ENCODE results near the gene EIF4G3. TPM values are rescaled to one million over a fixed set of nuclear protein-coding genes. Genes with fewer than 3 reads are reported as not detected.
"Not testable (repeated sequence)": the region's sequence is repeated elsewhere in the genome, so short reads cannot be mapped to it uniquely, and the experiment has no call there.

The EIF4G3 gene
- total RNA-seq, 4 donors from 2014 or later: 28.3 to 55.5 (median 35.5) TPM

DNA sequence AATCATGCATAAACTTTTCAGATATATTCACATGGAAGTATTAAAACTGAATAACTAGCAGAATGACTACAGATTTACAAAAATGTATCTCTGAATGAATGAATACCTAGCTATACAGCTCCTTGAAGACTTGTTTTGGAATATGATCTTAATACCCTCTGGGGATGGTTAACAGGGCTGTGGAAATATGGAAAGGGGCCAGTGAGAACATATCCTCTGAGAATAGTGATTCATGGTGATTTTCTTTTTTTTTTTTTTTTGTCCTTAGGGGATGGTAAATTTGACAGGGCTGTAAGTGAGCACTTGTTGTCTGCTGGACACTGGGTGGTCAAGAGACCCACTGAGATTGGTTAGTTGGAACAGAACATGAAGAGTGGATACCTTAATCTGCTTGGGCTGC, 308.9 kb downstream of the EIF4G3 start:
- Histone ChIP-seq H3K9me3 (no peaks in the 10 kb centered on the region), H3K27ac (no peak overlapping the region), H3K4me1 (no peaks in the 10 kb centered on the region), H3K4me3 (no peak overlapping the region), H3K27me3 (no peaks in the 10 kb centered on the region), H3K36me3 (peaks cover 0 to 26% (median 4%) of the 10 kb centered on the region in 3 donors)
- intact Hi-C loops (cut with DNase I): no loop called here
- no peak for DNase-seq
- TF ChIP-seq, protein P1, sequence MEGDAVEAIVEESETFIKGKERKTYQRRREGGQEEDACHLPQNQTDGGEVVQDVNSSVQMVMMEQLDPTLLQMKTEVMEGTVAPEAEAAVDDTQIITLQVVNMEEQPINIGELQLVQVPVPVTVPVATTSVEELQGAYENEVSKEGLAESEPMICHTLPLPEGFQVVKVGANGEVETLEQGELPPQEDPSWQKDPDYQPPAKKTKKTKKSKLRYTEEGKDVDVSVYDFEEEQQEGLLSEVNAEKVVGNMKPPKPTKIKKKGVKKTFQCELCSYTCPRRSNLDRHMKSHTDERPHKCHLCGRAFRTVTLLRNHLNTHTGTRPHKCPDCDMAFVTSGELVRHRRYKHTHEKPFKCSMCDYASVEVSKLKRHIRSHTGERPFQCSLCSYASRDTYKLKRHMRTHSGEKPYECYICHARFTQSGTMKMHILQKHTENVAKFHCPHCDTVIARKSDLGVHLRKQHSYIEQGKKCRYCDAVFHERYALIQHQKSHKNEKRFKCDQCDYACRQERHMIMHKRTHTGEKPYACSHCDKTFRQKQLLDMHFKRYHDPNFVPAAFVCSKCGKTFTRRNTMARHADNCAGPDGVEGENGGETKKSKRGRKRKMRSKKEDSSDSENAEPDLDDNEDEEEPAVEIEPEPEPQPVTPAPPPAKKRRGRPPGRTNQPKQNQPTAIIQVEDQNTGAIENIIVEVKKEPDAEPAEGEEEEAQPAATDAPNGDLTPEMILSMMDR (IDR thresholded peaks at IDR 0.05): no peak
- no peak for TF ChIP-seq POLR2A (IDR thresholded peaks at IDR 0.05)

DNA sequence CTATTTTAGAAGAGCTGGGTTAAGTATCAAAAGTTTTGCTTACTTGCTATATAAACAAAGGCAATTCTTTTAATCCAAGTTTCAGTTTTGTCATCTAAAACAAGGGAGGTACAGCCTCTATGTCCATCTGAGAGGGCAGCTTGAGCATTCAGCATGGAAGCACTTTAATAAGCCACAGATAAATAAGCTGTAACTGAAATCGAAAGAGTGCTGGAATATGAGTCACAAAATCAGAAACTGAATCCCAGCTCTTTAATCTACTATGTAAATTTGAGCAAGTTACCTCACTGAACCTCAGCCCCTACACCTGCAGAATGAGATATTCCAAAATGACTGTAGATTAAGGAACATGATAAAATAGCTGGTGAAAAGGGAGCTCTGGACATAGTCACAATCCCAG, 309.6 kb downstream of the EIF4G3 start:
- no peaks in the 10 kb centered on the region for H3K9me3 ChIP-seq
- no peaks in the 10 kb centered on the region for H3K27me3 ChIP-seq
- intact Hi-C loops (cut with DNase I): no loop called here
- peaks cover 0 to 34% (median 7%) of the 10 kb centered on the region in 3 donors for H3K36me3 ChIP-seq
- WGBS, 2 donors: 26 to 42% methylated on average over 1 of the region's 1 CpG
- DNase-seq: no peak
- H3K4me3 ChIP-seq: no peak overlapping the region
- H3K4me1 ChIP-seq: no peaks in the 10 kb centered on the region
- TF ChIP-seq, protein P1 (IDR thresholded peaks at IDR 0.05): no peak
- TF ChIP-seq POLR2A (IDR thresholded peaks at IDR 0.05): no peak
- no peak overlapping the region for H3K27ac ChIP-seq

DNA sequence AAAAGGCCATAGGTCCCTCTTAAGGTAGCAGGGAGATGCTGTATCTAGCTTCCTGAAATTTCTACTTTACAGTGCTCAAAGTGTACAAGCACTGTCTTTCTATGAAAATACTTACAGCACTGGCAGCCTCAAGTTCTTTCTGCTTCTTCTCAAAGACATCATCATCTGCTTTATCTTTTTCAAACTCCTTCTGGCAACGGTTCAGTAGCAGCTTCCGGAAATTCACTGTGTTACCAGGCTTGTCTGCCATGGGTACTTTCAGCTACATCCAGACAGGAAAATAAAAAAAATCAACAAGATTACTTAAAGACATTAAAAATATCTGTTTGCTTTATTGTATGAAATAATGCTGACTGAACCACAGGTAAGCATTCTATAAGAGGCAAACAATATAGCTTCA, 311.7 kb downstream of the EIF4G3 start:
- no peaks in the 10 kb centered on the region for H3K9me3 ChIP-seq
- H3K4me3 ChIP-seq: no peak overlapping the region
- peaks cover 1 to 55% (median 11%) of the 10 kb centered on the region in 3 donors for H3K36me3 ChIP-seq
- no peak for TF ChIP-seq POLR2A (IDR thresholded peaks at IDR 0.05)
- TF ChIP-seq, protein P1 (IDR thresholded peaks at IDR 0.05): no peak
- no peaks in the 10 kb centered on the region for H3K27me3 ChIP-seq
- no peak overlapping the region for H3K27ac ChIP-seq
- WGBS, 2 donors: 74 to 79% methylated on average over 2 of the region's 2 CpGs
- no peak for DNase-seq
- intact Hi-C loops (cut with DNase I): no loop called here
- no peaks in the 10 kb centered on the region for H3K4me1 ChIP-seq

DNA sequence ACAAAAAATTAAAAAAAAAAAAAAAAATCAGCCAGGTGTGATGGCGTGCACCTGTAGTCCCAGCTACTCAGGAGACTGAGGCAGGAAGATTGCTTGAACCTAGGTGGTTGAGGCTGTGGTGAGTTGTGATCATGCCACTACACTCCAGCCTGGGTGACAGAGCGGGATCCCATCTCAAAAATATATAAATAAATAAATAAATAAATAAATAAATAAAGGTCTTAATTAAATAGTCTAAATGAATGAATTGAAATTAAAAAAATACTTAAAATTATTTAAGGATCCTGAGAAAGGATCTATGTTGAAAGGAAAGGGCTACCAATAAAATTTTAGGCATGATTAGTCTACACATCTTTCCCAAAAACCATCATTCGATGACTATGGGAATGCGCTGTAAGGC, 322.2 kb downstream of the EIF4G3 start:
- Histone ChIP-seq H3K27me3 (no peaks in the 10 kb centered on the region), H3K27ac (no peak overlapping the region), H3K9me3 (no peaks in the 10 kb centered on the region), H3K4me3 (no peak overlapping the region), H3K4me1 (no peaks in the 10 kb centered on the region), H3K36me3 (peaks cover 4 to 100% (median 19%) of the 10 kb centered on the region in 3 donors)
- DNase-seq: no peak
- TF ChIP-seq, protein P1 (IDR thresholded peaks at IDR 0.05): no peak
- TF ChIP-seq POLR2A (IDR thresholded peaks at IDR 0.05): no peak
- 96 to 99% methylated on average over 4 of the region's 4 CpGs for WGBS, 2 donors
- intact Hi-C loops (cut with DNase I): no loop called here

DNA sequence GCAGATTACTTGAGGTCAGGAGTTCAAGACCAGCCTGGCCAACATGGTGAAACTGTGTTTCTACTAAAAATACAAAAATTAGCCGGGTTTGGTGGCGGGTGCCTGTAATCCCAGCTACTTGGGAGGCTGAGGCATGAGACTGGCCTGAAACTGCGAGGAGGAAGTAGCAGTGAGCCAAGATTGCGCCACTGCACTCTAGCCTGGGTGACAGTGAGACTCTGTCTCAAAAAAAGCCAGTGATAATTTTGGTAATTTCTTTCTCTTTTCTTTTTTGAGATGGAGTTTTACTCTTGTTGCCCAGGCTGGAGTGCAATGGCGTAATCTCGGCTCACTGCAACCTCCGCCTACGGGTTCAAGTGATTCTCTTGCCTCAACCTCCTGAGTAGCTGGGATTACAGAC, 324.9 kb downstream of the EIF4G3 start:
- H3K4me1 ChIP-seq; H3K9me3 ChIP-seq; H3K4me3 ChIP-seq; H3K27me3 ChIP-seq; DNase-seq; intact Hi-C loops (cut with DNase I); H3K27ac ChIP-seq: not testable (repeated sequence)
- 76 to 77% methylated on average over 8 of the region's 8 CpGs for WGBS, 2 donors
- H3K36me3 ChIP-seq: peaks cover 0 to 99% (median 19%) of the 10 kb centered on the region in 3 donors

DNA sequence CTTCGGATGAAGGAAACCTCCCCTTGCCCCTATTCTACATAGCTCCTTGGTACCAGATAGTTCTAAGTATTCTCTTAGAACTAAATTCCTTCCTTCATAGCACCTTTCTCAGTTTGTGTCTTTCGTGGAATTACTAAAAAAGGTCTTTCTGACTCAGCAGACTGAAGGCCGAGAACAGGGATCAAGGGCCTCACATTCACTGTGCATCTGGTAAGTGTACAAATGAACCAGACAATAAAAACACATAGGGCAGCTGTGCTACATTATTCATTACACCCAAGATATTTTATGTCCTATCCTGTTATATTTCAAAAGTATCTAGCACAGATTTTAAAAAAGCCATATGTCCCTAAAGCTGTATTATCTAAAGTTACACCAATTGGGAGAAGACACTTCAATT, 326.7 kb downstream of the EIF4G3 start:
- no peaks in the 10 kb centered on the region for H3K9me3 ChIP-seq
- H3K36me3 ChIP-seq: peaks cover 0 to 96% (median 14%) of the 10 kb centered on the region in 3 donors
- peaks cover 0 to 9% (median 0%) of the 10 kb centered on the region in 3 donors for H3K4me1 ChIP-seq
- no peak overlapping the region for H3K27ac ChIP-seq
- H3K4me3 ChIP-seq: no peak overlapping the region
- TF ChIP-seq, protein P1 (IDR thresholded peaks at IDR 0.05): no peak
- no peak for TF ChIP-seq POLR2A (IDR thresholded peaks at IDR 0.05)
- no peak for DNase-seq
- 66 to 88% methylated on average over 3 of the region's 3 CpGs for whole genome bisulfite sequencing, 2 donors
- no peaks in the 10 kb centered on the region for H3K27me3 ChIP-seq
- intact Hi-C loops (cut with DNase I): no loop called here

Measured in esophagus squamous epithelium (tissue), 5 donors.